Lower leg skin (tissue), 3 donors: ENCODE results near the gene ANXA4.

Experiments used
- CTCF ChIP-seq, 3 donors: fragments of 450-650 bp; IDR thresholded peaks; one replicate each; pipeline ENCODE4 v1.5.1; 2016; ENCODE audit warnings: antibody characterized with exemption in 3 of 3, mild to moderate bottlenecking in 3 of 3, moderate library complexity in 2 of 3
- POLR2A ChIP-seq, 2 donors: fragments of 450-650 bp; IDR thresholded peaks; one replicate each; pipeline ENCODE4 v1.6.1; 2016 to 2017; ENCODE audit warnings: antibody characterized with exemption in 2 of 2, mild to moderate bottlenecking in 1 of 2, moderate library complexity in 1 of 2

- TF ChIP-seq POLR2A (IDR thresholded peaks at IDR 0.05): no peak
- TF ChIP-seq CTCF (IDR thresholded peaks at IDR 0.05): no peak
Measured at GRCh38 chr2:69863298-69863697, 121.4 kb downstream of the ANXA4 start.
